ENCODE results near the gene ARHGEF11. TPM values are rescaled to one million over a fixed set of nuclear protein-coding genes. Genes with fewer than 3 reads are reported as not detected.

The ARHGEF11 gene
- total RNA-seq, 1 experiment from 2014 or later = 29.4 TPM

- H3K27me3 ChIP-seq (replicated peaks) = no peaks in the 10 kb centered on the region
- H3K4me1 ChIP-seq (replicated peaks) = peaks cover 18% of the 10 kb centered on the region
- no peak overlapping the region for H3K27ac ChIP-seq
- no peak for DNase-seq (ENCODE audit: low read depth in 1 of 2, low spot score in 2 of 2)
- H3K9me3 ChIP-seq (replicated peaks) = no peaks in the 10 kb centered on the region
- no peak overlapping the region for H3K4me3 ChIP-seq
- H3K36me3 ChIP-seq = no peaks in the 10 kb centered on the region
Observed at GRCh38 chr1:156909671-156910070, 135.9 kb downstream of the ARHGEF11 start.

GRCh38 chr1:156908955-156909354 lies 136.6 kb downstream of the ARHGEF11 start:
- DNase-seq (ENCODE audit: low read depth in 1 of 2, low spot score in 2 of 2) = no peak

GRCh38 chr1:156908541-156908940 lies 137.0 kb downstream of the ARHGEF11 start:
- peaks cover 12% of the 10 kb centered on the region for H3K4me1 ChIP-seq (replicated peaks)
- no peaks in the 10 kb centered on the region for H3K9me3 ChIP-seq (replicated peaks)
- no peaks in the 10 kb centered on the region for H3K36me3 ChIP-seq
- no peaks in the 10 kb centered on the region for H3K27me3 ChIP-seq (replicated peaks)
- H3K27ac ChIP-seq = no peak overlapping the region
- DNase-seq (ENCODE audit: low read depth in 1 of 2, low spot score in 2 of 2) = no peak
- no peak overlapping the region for H3K4me3 ChIP-seq

More at GRCh38 chr1:156908955-156909354, 136.6 kb downstream of the ARHGEF11 start:
- no peaks in the 10 kb centered on the region for H3K36me3 ChIP-seq
- H3K27me3 ChIP-seq (replicated peaks) = no peaks in the 10 kb centered on the region
- H3K4me1 ChIP-seq (replicated peaks) = peaks cover 12% of the 10 kb centered on the region
- no peaks in the 10 kb centered on the region for H3K9me3 ChIP-seq (replicated peaks)
- H3K27ac ChIP-seq = no peak overlapping the region
- H3K4me3 ChIP-seq = no peak overlapping the region

- Histone ChIP-seq H3K9me3 (replicated peaks) (no peaks in the 10 kb centered on the region), H3K4me1 (replicated peaks) (peaks cover 12% of the 10 kb centered on the region), H3K4me3 (no peak overlapping the region), H3K36me3 (no peaks in the 10 kb centered on the region), H3K27ac (no peak overlapping the region), H3K27me3 (replicated peaks) (no peaks in the 10 kb centered on the region)
- DNase-seq (ENCODE audit: low read depth in 1 of 2, low spot score in 2 of 2) = no peak
Observed at GRCh38 chr1:156906206-156906906, 139.2 kb downstream of the ARHGEF11 start.

GRCh38 chr1:156905651-156906050 lies 139.9 kb downstream of the ARHGEF11 start:
- H3K27me3 ChIP-seq (replicated peaks) = no peaks in the 10 kb centered on the region
- H3K4me1 ChIP-seq (replicated peaks) = peaks cover 12% of the 10 kb centered on the region
- no peak overlapping the region for H3K27ac ChIP-seq
- H3K36me3 ChIP-seq = no peaks in the 10 kb centered on the region
- no peaks in the 10 kb centered on the region for H3K9me3 ChIP-seq (replicated peaks)
- no peak overlapping the region for H3K4me3 ChIP-seq
- DNase-seq (ENCODE audit: low read depth in 1 of 2, low spot score in 2 of 2) = no peak

- no peaks in the 10 kb centered on the region for H3K9me3 ChIP-seq (replicated peaks)
- no peak overlapping the region for H3K27ac ChIP-seq
- H3K4me1 ChIP-seq (replicated peaks) = peaks cover 12% of the 10 kb centered on the region
- H3K27me3 ChIP-seq (replicated peaks) = no peaks in the 10 kb centered on the region
- no peak for DNase-seq (ENCODE audit: low read depth in 1 of 2, low spot score in 2 of 2)
- H3K4me3 ChIP-seq = no peak overlapping the region
- H3K36me3 ChIP-seq = no peaks in the 10 kb centered on the region
Observed at GRCh38 chr1:156905176-156905575, 140.4 kb downstream of the ARHGEF11 start.

- Histone ChIP-seq H3K27ac (no peak overlapping the region), H3K4me3 (no peak overlapping the region), H3K4me1 (replicated peaks) (peaks cover 12% of the 10 kb centered on the region), H3K36me3 (no peaks in the 10 kb centered on the region), H3K9me3 (replicated peaks) (no peaks in the 10 kb centered on the region), H3K27me3 (replicated peaks) (no peaks in the 10 kb centered on the region)
- DNase-seq (ENCODE audit: low read depth in 1 of 2, low spot score in 2 of 2) = no peak
Observed at GRCh38 chr1:156904187-156904959, 141.2 kb downstream of the ARHGEF11 start.

GRCh38 chr1:156903328-156904091 lies 142.0 kb downstream of the ARHGEF11 start:
- Histone ChIP-seq H3K36me3 (no peaks in the 10 kb centered on the region), H3K27ac (no peak overlapping the region), H3K4me1 (replicated peaks) (peaks cover 19% of the 10 kb centered on the region), H3K9me3 (replicated peaks) (no peaks in the 10 kb centered on the region), H3K4me3 (no peak overlapping the region), H3K27me3 (replicated peaks) (no peaks in the 10 kb centered on the region)
- no peak for DNase-seq (ENCODE audit: low read depth in 1 of 2, low spot score in 2 of 2)

GRCh38 chr1:156901966-156902915 lies 143.3 kb downstream of the ARHGEF11 start:
- no peak for DNase-seq (ENCODE audit: low read depth in 1 of 2, low spot score in 2 of 2)
- Histone ChIP-seq H3K27ac (no peak overlapping the region), H3K9me3 (replicated peaks) (no peaks in the 10 kb centered on the region), H3K27me3 (replicated peaks) (no peaks in the 10 kb centered on the region), H3K4me1 (replicated peaks) (peaks cover 26% of the 10 kb centered on the region), H3K36me3 (no peaks in the 10 kb centered on the region), H3K4me3 (no peak overlapping the region)

- H3K4me3 ChIP-seq = no peak overlapping the region
- H3K4me1 ChIP-seq (replicated peaks) = peaks cover 27% of the 10 kb centered on the region
- H3K9me3 ChIP-seq (replicated peaks) = no peaks in the 10 kb centered on the region
- no peaks in the 10 kb centered on the region for H3K36me3 ChIP-seq
- H3K27me3 ChIP-seq (replicated peaks) = no peaks in the 10 kb centered on the region
- no peak for DNase-seq (ENCODE audit: low read depth in 1 of 2, low spot score in 2 of 2)
- no peak overlapping the region for H3K27ac ChIP-seq
Observed at GRCh38 chr1:156901590-156901900, 144.0 kb downstream of the ARHGEF11 start.

- no peaks in the 10 kb centered on the region for H3K36me3 ChIP-seq
- DNase-seq (ENCODE audit: low read depth in 1 of 2, low spot score in 2 of 2) = no peak
- no peaks in the 10 kb centered on the region for H3K9me3 ChIP-seq (replicated peaks)
- H3K4me1 ChIP-seq (replicated peaks) = peaks cover 32% of the 10 kb centered on the region
- H3K4me3 ChIP-seq = no peak overlapping the region
- H3K27me3 ChIP-seq (replicated peaks) = no peaks in the 10 kb centered on the region
- no peak overlapping the region for H3K27ac ChIP-seq
Observed at GRCh38 chr1:156900896-156901589, 144.5 kb downstream of the ARHGEF11 start.

- Histone ChIP-seq H3K9me3 (replicated peaks) (no peaks in the 10 kb centered on the region), H3K36me3 (no peaks in the 10 kb centered on the region), H3K27ac (no peak overlapping the region), H3K4me3 (no peak overlapping the region), H3K4me1 (replicated peaks) (peaks cover 41% of the 10 kb centered on the region), H3K27me3 (replicated peaks) (no peaks in the 10 kb centered on the region)
- DNase-seq (ENCODE audit: low read depth in 1 of 2, low spot score in 2 of 2) = no peak
Observed at GRCh38 chr1:156899956-156900718, 145.4 kb downstream of the ARHGEF11 start.

Measured in SJSA1 (cell line).